GM18511 (cell line): ENCODE data around the gene OBSL1.

Experiments used
- ATAC-seq: cut with Tn5 transposase; IDR thresholded peaks from one replicate; pipeline ENCODE4 v1.9.1; 2021; ENCODE audit warnings: mild to moderate bottlenecking, moderate library complexity; ENCODE audit not compliant: unreplicated experiment

Gene OBSL1

GRCh38 chr2:219536967-219537366 is 34.4 kb downstream of the OBSL1 start:
- no peak for ATAC-seq

- no peak for ATAC-seq
Measured at GRCh38 chr2:219536425-219536824, 34.9 kb downstream of the OBSL1 start.

- no peak for ATAC-seq
Measured at GRCh38 chr2:219533930-219534661, 37.2 kb downstream of the OBSL1 start.

DNA sequence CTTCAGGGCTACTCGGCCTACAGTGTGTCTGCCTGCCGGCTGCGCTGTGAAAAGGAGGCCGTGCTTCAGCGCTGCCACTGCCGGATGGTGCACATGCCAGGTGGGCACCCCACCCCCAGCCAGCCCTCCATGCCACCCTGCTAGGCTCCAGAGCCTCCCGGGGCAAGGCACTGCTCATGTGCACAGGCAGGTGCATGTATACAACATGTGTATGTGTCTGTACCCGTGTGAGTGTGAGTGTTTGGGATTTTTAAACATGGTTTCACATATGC is 39.0 kb downstream of the OBSL1 start:
- no peak for ATAC-seq

DNA sequence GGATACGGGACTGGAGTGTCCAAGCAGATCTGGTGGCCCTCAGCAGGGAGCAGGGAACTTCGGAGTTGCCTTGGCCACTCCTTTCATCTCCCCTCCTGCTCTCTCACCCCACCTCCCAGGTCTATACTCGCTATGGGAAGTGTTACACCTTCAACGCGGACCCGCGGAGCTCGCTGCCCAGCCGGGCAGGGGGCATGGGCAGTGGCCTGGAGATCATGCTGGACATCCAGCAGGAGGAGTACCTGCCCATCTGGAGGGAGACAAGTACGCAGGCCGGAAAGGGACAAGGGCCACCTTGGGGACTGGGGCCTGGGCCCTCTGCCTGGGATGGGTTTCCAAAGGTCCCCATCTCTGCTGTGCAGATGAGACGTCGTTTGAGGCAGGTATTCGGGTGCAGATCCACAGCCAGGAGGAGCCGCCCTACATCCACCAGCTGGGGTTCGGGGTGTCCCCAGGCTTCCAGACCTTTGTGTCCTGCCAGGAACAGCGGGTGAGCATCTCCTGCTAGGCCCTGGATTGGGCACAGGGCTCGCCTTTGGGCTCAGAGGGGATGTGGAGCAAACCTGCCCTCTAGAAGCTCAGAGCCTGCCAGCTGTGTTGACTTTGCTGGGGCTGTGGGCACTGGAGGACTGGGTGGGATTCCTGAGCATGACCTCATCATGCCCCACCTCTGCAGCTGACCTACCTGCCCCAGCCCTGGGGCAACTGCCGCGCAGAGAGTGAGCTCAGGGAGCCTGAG is 39.5 kb downstream of the OBSL1 start:
- ATAC-seq = no peak

GRCh38 chr2:219530048-219530963 is 41.0 kb downstream of the OBSL1 start:
- peak; percentile 89 for ATAC-seq

DNA sequence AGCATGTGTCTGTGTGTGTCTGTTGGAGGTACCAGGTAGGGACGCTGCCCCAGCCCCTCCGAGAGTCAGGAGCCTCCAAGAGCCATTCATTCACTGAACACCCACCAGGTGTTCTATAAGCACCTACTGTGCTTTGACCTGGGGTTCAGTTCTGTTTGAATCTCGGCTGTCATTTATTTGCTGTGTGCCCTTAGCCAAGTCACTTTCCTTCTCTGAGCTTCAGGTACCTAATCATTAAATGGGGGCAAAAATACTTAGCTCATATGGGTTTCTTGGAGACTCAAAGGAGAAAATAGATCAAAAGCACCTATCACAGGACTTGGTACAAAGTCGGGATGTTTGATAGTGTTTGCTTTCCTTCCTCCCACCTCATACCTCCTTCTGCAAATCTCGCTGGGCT is 43.9 kb downstream of the OBSL1 start:
- ATAC-seq = no peak

DNA sequence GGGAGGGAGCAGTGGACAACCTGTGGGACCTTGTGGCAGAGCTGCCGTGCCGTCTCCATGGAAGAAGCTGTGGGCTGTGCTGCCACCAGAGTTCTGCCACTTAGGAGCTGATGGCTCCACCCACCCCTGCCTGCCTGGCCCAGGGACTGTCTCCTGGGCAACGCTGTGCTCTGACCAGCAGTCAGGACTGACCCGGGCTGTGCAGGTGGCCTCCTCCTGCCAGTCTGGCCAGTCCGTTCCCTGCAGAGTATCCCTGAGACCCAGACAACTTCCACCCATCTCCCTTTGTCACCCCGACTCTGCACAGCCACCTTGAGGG is 44.3 kb downstream of the OBSL1 start:
- no peak for ATAC-seq

GRCh38 chr2:219526320-219527075 is 44.8 kb downstream of the OBSL1 start:
- no peak for ATAC-seq

- no peak for ATAC-seq
Measured at GRCh38 chr2:219525533-219526232, 45.7 kb downstream of the OBSL1 start.

- ATAC-seq = no peak
Measured at GRCh38 chr2:219524817-219525216, 46.5 kb downstream of the OBSL1 start.

- ATAC-seq = no peak
Measured at GRCh38 chr2:219523031-219523671, 48.2 kb downstream of the OBSL1 start.

- no peak for ATAC-seq
Measured at GRCh38 chr2:219522111-219523030, 49.0 kb downstream of the OBSL1 start.

DNA sequence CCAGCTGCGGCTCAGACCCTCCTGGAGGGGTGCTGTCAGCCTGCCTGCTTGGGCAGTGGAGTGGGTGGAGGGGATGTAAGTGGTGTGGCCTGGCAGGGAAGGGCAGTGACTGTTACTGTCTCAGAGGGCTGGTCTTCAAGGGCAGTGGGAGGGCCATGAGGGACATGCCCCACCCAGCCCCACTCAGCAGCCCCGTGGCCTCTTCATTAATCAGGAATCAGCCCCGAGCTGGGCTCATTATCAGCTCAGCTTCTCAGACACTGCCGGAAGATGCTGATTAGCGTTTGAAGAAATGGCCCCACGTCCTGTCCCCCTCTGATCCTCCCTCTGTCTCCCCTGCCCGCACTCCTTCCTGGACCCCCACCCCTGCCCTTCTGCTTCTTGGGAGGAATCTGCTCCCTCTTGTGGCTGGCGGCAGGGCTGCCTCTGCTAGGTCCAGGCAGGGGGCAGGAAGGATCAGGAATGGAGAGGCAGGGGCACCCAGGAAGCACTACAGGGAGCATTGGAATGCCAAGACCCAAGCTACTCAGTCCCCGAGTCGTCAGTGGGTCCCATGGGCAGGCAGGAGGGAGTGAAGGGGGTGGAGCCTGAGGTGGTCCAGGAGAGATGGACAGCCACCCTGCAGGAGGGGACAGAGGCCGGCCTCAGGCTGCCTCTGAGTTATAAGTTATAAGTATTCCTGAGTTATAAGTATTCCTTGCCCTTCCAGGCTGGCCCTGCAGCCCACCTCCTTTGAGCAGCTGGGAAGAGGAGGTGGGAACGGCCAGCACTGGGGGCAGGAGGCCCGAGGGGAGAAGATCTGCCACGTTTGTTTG is 50.1 kb downstream of the OBSL1 start:
- ATAC-seq = no peak

- ATAC-seq = no peak
Measured at GRCh38 chr2:219520079-219520478, 51.3 kb downstream of the OBSL1 start.

DNA sequence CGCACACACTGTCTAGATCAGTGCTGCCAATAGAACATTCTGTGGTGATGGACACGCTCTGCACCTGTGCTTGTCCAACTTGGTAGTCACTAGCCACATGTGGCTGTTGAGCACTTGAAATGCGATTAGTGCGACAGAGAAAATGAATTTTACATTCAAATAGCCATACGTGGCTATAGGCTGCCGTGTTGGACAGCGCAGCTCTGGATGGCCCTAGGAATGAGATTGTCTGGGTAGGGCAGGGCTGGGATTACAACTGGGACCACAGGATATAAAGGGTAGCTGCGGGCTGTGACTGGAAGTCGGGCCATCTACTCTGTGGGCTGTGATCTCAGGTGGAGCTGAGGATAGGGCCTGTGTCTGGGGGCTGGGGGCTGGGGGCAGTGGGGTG is 51.8 kb downstream of the OBSL1 start:
- no peak for ATAC-seq

DNA sequence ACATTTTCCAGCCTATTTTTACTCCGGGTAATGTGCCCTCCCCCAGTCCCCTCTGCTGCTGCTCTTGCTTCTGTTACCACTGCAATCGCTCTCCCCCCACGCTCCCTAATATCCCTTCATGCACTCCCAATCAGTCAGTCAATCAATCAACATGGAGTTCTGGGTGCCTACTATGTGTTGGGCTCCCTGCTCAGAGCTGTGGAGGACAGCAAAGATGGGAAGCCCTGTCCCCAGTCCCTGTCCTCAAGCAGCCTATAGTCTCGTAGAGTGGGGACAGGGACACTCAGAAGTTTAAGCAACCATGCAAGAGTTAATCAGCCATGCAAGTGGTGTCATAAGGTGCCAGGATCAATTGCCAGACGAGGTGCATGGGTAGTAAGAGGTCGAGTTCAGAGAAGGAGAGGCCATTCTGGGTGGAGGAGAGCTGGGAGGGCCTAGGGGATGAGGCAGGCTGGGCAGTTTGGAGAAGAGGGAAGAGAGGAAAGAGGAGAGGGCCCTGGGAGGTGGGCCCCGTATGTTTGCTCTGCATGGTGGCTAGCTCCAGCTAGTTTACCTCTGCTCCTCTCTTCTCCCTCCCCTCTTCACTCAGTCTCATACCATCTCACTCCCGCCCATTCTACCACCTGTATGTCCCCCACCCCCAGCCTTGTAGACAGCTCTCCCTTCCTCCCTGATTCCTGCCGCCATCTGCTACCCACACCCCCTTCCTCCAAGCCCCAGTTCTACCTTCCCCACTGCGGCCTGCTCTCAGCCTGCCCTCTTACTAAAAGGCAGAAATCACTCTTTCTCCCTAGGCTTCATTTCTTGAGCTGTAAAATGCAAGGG is 53.2 kb downstream of the OBSL1 start:
- ATAC-seq = no peak
